ENCODE data around the gene SNX19.
A peak's percentile ranks its signal among the peaks of the same experiment; 100 is the strongest.
"Not testable (repeated sequence)": the region's sequence is repeated elsewhere in the genome, so short reads cannot be mapped to it uniquely, and the experiment has no call there.

The SNX19 gene, protein sequence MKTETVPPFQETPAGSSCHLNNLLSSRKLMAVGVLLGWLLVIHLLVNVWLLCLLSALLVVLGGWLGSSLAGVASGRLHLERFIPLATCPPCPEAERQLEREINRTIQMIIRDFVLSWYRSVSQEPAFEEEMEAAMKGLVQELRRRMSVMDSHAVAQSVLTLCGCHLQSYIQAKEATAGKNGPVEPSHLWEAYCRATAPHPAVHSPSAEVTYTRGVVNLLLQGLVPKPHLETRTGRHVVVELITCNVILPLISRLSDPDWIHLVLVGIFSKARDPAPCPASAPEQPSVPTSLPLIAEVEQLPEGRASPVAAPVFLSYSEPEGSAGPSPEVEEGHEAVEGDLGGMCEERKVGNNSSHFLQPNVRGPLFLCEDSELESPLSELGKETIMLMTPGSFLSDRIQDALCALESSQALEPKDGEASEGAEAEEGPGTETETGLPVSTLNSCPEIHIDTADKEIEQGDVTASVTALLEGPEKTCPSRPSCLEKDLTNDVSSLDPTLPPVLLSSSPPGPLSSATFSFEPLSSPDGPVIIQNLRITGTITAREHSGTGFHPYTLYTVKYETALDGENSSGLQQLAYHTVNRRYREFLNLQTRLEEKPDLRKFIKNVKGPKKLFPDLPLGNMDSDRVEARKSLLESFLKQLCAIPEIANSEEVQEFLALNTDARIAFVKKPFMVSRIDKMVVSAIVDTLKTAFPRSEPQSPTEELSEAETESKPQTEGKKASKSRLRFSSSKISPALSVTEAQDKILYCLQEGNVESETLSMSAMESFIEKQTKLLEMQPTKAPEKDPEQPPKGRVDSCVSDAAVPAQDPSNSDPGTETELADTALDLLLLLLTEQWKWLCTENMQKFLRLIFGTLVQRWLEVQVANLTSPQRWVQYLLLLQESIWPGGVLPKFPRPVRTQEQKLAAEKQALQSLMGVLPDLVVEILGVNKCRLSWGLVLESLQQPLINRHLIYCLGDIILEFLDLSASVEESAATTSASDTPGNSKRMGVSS

DNA sequence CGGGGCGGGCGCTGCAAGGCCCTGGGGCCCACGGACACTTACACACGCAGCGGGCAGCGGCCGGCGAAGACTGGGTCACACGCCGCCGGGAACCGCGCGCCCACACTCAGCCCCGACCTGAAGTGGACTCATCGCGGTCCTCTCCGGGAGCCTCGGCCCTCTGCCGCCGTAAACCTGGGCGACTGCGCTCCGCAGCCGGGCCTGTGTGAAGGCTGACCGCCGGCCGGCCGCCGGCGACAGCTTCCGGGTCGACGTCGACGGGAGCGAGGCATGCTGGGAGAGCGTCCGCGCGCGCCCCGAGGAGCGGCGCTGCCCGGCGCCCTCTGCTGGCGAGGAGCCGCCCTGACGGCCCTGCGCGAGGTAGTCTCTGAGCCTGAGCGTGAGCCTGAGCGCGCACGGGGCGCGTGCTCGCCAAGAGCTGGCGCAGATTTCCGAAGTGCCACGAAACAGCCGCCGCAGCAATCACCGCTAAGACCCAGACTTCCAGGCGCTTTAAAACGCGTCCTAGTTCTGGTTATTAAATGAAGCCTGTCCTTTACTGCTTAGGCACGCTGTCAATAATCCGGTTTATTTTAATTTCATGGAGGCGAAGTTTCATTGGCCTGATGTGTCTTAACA is at the start of gene SNX19:
TSS of gene SNX19 (minus strand) at position 242 of the 618 bp plus-strand sequence. CDS start 540 bp downstream, outside the sequence.
- DNase-seq (ENCODE audit: low read depth): peak; percentile 76

DNA sequence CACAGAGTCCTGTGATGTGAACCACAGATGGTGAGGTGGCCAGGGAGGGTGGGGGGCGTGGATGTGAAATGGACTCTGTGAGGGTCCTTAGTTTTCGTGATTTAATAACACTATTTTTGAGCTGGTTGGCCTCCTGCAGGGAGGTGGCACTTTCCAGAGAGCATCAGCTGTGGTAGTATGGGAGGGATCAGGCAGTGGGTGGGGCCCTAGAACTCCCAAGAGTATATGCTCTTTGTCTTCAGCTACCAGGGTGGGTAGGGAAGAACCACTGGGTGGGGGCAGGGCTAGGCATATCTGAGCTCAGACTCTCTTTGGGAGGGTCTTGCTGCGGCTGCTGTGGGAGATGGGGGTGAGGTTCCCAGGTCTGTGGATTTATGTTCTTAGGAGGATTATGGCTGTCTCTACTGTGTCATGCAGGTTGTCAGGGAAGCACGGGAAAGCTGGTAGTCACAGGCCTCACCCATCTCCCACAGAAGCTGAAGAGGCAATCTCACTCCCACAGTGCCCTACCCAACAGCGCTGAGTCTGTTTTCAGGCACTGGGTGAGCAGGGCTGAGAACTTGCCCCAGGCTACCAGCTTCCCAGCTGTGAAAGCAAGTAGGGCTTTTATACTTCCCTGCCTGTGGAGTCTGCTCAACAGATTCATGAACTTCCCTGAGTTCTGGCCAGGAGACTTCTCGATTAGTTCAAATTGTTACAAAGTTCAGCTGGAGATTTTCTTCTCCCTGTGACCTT is 47.9 kb upstream of the SNX19 start:
- DNase-seq (ENCODE audit: low read depth): no peak

DNA sequence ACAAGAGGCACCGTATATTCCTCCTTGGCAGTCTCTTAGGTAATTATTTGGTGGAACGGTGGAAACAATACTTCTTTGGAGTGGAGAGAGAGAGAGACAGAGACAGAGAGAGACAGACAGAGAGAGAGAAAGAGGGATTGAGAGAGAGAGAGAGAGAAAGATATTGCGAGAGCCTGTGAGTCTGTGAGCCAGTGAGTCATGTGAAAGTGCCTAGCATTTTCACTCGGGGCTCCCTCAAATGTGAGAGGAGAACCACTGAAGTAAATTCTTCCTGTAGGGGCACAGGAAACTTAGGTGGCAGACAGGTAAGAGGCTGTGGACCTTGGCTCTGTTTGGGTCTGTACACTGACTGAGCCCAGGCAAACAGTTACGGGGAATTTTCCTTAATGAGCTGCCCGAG is 31.6 kb upstream of the SNX19 start:
- no peak for DNase-seq (ENCODE audit: low read depth)

DNA sequence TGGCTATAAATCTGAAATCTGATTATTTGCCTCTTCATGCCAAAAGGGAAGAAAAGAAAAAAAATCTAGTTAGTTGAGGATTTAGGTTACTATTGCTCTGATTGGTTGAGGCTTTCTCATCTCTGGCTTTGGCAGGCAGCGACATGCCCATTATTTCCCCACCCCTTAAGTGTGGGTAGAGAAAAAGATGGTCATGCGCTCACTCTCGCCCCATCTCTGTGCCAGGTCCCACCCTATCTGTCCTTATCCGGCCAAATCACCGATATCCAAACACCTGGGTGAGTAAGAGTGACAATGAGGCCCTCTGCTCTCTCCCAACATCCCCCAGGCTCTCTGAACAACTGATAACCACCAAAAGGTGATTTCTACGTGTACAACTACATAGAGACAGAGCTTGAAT is 31.2 kb upstream of the SNX19 start:
- no peak for DNase-seq (ENCODE audit: low read depth)

DNA sequence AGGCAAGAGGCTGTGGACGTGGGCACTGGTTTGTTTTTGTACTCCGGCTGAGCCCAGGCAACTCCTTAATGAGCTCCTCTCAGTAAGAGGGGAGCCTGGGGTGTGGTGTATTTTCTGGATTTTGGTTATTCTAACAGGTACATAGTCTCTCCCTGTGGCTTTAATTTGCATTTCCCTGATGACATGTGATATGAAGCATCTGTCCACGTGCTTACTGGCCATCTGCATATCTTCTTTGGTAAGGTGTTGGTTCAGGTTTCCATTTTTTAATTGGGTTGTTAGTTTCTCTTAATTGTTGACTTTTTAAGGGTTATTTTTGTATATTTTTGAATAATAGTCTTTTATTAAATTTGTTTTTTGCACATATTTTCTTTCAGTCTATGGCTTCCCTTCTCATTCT is 30.8 kb upstream of the SNX19 start:
- DNase-seq (ENCODE audit: low read depth): no peak

- peak; percentile 62 for DNase-seq (ENCODE audit: low read depth)
These were observed 29.6 kb upstream of the SNX19 start for GRCh38 chr11:130945896-130946295.

DNA sequence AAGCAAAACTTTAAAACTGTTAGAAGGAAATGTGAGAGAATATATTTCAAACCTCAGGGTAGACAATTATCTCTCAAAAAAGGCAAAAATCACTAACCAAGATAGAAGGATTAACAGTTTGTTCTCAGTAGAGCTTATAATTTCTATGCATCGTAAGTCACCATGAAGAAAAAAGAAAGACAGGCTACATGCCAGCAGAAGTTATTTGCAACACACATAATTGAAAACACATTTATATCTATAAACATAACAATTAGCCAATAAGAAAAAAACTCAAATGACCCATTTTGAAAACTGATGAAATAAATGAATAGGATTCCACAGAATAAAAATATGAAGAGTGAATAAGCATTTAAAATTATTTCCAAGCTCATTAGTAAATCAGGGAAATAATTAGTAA is 24.4 kb upstream of the SNX19 start:
- DNase-seq (ENCODE audit: low read depth): peak; percentile 20

DNA sequence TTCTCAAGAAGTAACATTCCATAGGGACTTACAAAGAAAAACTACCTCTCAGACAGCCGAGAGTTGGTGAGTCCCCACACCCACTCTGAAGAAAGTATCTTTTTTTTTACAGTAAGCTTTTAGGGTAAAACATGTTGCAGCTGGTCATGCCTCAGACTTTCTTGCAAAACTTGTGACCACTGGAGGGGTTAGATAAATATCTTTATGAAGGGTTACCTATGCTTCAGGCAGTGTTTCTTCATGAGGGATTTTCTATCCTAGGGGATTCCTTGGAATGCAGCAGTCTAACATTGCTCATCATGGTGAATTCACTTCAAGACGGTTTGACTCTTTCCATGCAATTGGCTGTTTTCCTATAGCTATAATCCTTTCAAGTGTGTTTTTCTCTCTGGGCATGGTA is 20.8 kb upstream of the SNX19 start:
- DNase-seq (ENCODE audit: low read depth): no peak

GRCh38 chr11:130932086-130932712 is 15.9 kb upstream of the SNX19 start:
- DNase-seq (ENCODE audit: low read depth): no peak

- no peak for DNase-seq (ENCODE audit: low read depth)
These were observed 8.5 kb upstream of the SNX19 start for GRCh38 chr11:130924750-130925149.

GRCh38 chr11:130920612-130921011 is 4.3 kb upstream of the SNX19 start:
- DNase-seq (ENCODE audit: low read depth): not testable (repeated sequence)

- no peak for DNase-seq (ENCODE audit: low read depth)
These were observed 1.8 kb upstream of the SNX19 start for GRCh38 chr11:130918081-130918480.

DNA sequence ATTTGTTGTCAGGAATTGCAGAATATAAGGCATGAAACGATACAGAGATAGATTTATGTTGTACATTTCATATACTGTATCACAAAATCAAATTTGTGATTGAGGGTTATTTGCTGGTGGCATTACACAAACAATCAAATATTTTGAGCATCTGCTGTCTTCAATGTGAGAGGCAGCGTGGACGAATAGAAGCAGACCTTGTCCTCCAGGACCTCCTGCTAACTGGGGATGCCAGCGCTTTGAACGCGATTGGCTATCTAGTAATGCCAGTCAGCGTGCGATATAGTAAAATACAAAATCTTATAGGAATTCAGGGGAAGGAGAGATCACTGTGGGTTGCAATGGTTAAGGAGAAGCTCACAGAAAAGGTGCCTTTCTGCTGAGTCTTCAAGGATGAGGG is 631 bp upstream of the SNX19 start:
- no peak for DNase-seq (ENCODE audit: low read depth)

DNA sequence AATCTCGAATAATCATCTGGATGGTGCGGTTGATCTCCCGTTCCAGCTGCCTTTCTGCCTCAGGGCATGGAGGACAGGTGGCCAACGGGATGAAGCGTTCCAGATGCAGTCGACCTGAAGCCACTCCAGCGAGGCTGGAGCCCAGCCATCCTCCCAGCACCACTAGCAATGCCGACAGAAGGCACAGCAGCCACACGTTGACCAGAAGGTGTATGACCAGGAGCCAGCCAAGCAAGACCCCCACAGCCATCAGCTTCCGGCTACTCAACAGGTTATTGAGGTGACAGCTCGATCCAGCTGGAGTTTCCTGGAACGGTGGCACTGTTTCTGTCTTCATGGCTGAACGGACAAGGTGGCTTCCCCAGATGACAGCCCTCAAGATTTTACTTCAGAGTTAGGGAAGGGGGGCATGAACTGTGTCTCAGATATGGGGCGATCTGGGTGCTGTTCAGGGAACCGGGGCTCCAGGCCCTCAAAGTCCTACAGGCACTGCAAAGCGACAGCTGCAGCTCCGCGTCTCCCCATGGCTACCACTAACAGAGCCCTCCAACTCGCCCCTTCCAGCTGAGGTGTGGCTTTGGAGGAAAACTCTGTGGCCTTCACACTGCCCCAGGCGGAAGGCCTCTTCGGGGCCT is 559 bp downstream of the SNX19 start:
- no peak for DNase-seq (ENCODE audit: low read depth)

- DNase-seq (ENCODE audit: low read depth): no peak
These were observed 3.0 kb downstream of the SNX19 start for GRCh38 chr11:130913268-130913667.

- no peak for DNase-seq (ENCODE audit: low read depth)
These were observed 3.7 kb downstream of the SNX19 start for GRCh38 chr11:130912552-130912951.

DNA sequence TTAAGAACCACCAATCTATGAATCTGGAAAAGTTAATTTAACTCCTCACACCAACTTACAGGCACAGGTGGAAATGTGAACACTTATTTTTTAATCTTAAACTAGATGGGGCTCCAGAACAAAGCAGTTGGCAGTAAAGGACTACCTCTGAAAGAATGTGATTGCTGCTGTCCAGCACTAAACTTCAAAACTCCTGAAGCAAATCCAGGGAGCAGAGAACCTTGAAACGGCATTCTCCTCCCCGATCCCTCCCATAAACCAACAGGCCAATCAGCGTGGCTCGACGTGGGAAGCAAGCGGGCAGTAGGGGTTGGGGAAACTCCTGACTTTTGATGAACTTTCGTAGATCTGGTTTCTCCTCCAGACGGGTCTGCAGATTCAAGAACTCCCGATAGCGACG is 5.0 kb downstream of the SNX19 start:
- no peak for DNase-seq (ENCODE audit: low read depth)

DNA sequence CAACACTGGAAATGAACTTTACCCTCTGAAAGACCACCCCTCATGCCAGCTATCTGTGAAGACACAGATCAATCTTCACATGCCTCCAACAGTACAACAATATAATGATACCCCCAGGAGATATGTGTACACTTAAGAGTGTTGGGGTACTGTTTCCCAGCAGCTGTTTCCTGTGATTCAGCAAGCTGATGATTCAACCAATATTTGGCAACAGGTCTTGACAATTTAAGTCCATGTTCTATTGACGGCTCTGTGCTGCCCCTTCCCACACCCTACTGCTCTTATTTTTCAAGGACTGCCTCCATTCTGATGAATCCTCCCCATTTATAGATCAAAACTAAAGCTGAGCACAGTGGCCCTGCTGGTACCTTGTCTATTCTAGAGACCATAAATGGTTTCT is 6.6 kb downstream of the SNX19 start:
- peak; percentile 17 for DNase-seq (ENCODE audit: low read depth)

GRCh38 chr11:130908770-130909625 is 7.3 kb downstream of the SNX19 start:
- peak; percentile 42 for DNase-seq (ENCODE audit: low read depth)

DNA sequence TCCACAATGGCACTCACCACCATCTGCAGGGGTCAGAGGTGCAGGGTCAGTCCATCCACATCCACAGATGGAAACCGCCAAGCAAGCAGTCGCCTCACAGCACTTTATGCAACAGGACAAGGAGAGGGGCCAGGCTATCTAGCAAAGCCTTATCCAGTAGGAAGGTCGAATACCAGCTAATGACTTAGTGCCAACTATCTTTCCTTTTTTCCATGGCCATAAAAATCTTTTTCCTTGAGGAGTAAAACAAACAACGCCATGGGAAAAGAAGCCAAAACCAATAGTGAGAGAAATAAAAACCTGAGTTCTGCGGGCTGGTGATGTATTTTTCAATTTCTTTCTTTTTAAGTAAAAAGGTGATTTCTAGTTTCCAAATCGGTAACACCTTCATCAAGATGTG is 8.2 kb downstream of the SNX19 start:
- DNase-seq (ENCODE audit: low read depth): no peak
